Fibroblast of mammary gland (primary cell): ENCODE results near the gene GRM7.

Experiments used
- DNase-seq: peaks from one replicate; pipeline ENCODE4 v3.0.0-alpha.2; 2010; ENCODE audit warnings: low read depth
- H3K4me3 ChIP-seq: 2 replicates; pipeline ENCODE4 v1.5.1; 2011; ENCODE audit warnings: low read depth, mild to moderate bottlenecking, low read length, moderate library complexity; ENCODE audit not compliant: control insufficient read depth
- TF ChIP-seq, protein P1 (sequence below): conservative IDR thresholded peaks from 2 replicates; pipeline ENCODE4 v1.5.1; 2011; ENCODE audit warnings: low read depth, low read length, inconsistent platforms; ENCODE audit not compliant: control insufficient read depth, insufficient read depth

Gene GRM7

DNA sequence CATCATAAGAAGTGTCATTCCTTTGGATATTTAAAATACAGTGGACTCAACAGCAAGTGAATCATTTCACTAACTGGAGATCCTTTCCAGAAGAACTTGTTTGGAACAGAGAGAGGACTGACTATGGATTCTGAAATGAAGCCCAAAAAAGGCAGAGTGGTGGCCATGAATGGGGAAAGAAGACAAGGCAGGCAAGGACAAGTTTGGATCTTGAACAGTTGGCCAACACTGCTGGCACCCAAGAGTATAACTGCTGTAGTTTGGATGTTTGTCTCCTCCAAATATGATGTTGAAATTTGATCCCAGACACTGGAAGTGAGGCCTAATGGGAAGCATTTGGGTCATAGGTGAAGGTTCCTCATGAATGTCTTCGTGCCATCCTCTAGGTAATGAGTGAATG lies 686.9 kb downstream of the GRM7 start:
- TF ChIP-seq, protein P1, sequence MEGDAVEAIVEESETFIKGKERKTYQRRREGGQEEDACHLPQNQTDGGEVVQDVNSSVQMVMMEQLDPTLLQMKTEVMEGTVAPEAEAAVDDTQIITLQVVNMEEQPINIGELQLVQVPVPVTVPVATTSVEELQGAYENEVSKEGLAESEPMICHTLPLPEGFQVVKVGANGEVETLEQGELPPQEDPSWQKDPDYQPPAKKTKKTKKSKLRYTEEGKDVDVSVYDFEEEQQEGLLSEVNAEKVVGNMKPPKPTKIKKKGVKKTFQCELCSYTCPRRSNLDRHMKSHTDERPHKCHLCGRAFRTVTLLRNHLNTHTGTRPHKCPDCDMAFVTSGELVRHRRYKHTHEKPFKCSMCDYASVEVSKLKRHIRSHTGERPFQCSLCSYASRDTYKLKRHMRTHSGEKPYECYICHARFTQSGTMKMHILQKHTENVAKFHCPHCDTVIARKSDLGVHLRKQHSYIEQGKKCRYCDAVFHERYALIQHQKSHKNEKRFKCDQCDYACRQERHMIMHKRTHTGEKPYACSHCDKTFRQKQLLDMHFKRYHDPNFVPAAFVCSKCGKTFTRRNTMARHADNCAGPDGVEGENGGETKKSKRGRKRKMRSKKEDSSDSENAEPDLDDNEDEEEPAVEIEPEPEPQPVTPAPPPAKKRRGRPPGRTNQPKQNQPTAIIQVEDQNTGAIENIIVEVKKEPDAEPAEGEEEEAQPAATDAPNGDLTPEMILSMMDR, result no peak
- H3K4me3 ChIP-seq, result no peak overlapping the region
- no peak for DNase-seq

DNA sequence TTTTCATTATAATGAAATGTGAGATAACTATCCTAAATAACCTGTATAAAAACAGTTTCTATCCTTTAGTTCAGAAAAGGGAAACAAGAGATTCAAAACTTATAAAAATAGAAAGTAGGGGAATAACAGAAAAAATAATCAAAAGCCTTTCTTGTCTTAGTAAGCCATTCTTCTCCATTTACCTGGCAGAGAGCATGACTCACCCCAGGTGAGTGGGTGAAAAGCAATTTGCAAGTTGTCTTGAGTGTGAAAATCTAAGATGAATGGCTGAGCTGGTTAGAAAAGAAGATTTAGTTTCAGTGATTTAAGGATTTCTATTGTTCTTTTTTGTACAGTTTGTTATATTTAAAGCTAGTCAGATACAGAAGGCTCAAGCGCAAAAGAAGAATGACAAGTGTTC lies 702.0 kb downstream of the GRM7 start:
- DNase-seq, result no peak
- TF ChIP-seq, protein P1, result no peak
- no peak overlapping the region for H3K4me3 ChIP-seq

DNA sequence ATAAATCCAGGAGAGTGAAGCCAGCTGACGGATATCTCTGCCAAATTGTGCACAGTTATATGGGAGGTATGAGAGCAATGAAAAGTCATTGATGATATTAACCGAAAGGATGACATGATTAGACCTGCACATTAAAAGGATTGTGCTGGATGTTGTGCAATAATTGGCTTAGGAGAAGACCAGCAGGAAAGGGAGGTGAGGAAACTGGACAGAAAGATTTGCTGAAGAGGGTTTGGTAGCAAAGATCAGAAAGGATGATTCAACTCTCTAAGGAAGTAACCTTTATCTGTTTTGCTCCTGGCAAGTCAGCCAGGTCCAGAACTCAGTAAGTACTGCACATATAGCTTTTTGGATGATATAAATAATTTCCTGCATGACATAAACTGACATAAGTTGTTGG lies 704.7 kb downstream of the GRM7 start:
- no peak overlapping the region for H3K4me3 ChIP-seq
- DNase-seq, result peak; percentile 4
- TF ChIP-seq, protein P1, result no peak

DNA sequence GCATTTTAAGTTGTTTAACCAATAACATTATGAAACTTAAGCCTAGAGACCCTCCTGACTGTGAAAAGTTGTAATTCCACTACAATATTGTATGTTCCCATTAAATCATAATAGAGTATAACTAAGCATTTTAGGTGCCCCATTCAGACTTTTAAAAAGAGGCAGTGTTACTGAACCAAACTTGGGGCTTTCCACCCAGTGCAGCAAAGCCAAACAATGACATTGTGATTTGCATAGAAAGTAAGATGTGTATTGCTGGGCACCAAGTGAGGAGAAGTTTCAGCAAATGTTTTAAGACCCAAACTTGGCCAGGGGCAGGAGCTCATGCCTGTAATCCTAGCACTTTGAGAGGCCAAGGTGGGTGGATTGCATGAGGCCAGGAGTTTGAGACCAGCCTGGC lies 706.2 kb downstream of the GRM7 start:
- DNase-seq, result no peak
- no peak overlapping the region for H3K4me3 ChIP-seq
- TF ChIP-seq, protein P1, result no peak

DNA sequence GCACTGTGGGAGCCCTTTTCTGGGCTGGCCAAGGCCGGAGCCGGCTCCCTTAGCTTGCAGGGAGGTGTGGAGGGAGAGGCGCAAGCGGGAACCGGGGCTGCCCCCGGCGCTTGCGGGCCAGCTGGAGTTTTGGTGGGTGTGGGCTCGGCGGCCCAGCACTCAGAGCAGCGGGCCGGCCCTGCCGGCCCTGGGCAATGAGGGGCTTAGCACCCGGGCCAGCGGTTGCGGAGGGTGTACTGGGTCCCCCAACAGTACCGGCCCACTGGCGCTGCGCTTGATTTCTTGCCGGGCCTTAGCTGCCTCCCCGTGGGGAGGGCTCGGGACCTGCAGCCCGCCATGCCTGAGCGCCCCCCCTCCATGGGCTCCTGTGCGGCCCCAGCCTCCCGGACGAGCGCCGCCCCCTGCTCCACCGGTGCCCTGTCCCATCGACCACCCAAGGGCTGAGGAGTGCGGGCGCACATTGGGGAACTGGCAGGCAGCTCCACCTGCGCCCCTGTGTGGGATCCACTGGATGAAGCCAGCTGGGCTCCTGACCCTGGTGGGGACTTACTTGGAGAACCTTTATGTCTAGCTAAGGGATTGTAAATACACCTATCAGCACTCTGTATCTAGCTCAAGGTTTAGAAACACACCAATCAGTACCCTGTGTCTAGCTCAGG lies 707.7 kb downstream of the GRM7 start:
- H3K4me3 ChIP-seq, result no peak overlapping the region
- TF ChIP-seq, protein P1, result no peak
- DNase-seq, result no peak

DNA sequence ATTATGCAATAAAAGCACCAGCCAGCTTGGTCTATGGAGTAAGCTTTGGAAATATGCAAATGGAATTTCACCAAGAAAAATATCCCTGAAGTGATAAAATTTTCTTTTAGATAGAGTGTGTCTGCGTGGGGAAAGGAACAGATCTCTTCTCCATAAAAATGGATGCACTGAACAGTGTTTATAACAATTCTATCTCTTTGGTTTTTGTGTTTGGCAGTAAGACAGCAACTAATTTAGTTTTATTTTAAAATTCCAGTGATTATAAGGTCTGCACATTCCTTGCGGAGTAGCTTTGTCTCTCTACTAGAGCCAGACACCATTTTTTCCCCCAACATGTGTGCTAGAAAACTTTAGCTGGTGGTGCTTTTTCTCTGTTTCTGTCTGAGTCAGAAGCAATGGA lies 712.4 kb downstream of the GRM7 start:
- TF ChIP-seq, protein P1, result no peak
- no peak for DNase-seq

DNA sequence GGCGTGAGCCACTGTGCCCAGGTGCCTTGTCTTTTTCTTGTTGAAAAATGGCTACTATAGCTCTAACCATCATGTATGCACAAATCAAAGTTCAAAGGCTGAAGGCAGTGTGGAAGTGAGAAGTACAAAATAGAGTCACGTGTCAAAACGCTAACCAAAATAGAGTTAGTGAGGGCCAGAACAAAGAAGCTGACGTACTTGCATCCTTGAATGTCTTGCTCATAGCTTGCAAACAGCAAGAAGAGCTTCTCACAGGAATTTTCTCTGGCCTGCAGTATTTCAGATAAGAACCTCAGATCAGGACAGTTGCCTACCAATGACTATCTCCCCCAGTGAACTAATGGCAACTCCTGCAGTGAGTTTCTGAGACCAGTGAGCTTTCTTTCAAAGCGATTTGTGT lies 713.5 kb downstream of the GRM7 start:
- no peak for DNase-seq
- TF ChIP-seq, protein P1, result no peak
- H3K4me3 ChIP-seq, result no peak overlapping the region

More for the DNA sequence above, 712.4 kb downstream of the GRM7 start:
- H3K4me3 ChIP-seq, result no peak overlapping the region
